CD8-positive, alpha-beta memory T cell (primary cell): ENCODE measurements around the gene PPIL4. TPM values are rescaled to one million over a fixed set of nuclear protein-coding genes. Genes with fewer than 3 reads are reported as not detected.

Experiments used
- CTCF ChIA-PET: fragments of 350-600 bp; sonication (Branson Sonifier 250); formaldehyde crosslinking; loops from one replicate; lab custom pipeline; 2021; ENCODE audit warnings: antibody characterized with exemption; lab: Charles Lee
- POLR2A ChIA-PET: fragments of 350-600 bp; sonication (Branson Sonifier 250); formaldehyde crosslinking; loops from one replicate; lab custom pipeline; 2021; ENCODE audit warnings: antibody characterized with exemption; lab: Charles Lee
- DNase-seq, 5 donors: peaks; one replicate each; pipeline versions ENCODE4 v3.0.0 to v3.0.0-alpha.2; 2020 to 2022; ENCODE audit warnings: mixed read lengths in 1 of 5
- H3K27ac ChIP-seq: one replicate; pipeline ENCODE4 v1.7.0; 2013; ENCODE audit warnings: low read depth, mild to moderate bottlenecking, low read length, moderate library complexity
- H3K27me3 ChIP-seq: 2 replicates; pipeline ENCODE4 v1.7.0; 2013; ENCODE audit warnings: low read length, mild to moderate bottlenecking; ENCODE audit not compliant: insufficient read depth, poor library complexity, severe bottlenecking
- H3K36me3 ChIP-seq: 2 replicates; pipeline ENCODE4 v1.7.0; 2013; ENCODE audit warnings: mild to moderate bottlenecking, low read length, moderate library complexity; ENCODE audit not compliant: insufficient read depth
- H3K4me1 ChIP-seq: 2 replicates; pipeline ENCODE4 v1.7.0; 2013; ENCODE audit warnings: mild to moderate bottlenecking, low read length, moderate library complexity; ENCODE audit not compliant: insufficient read depth
- H3K4me3 ChIP-seq: 2 replicates; pipeline ENCODE4 v1.7.0; 2013; ENCODE audit warnings: mild to moderate bottlenecking, low read length
- H3K9me3 ChIP-seq: 2 replicates; pipeline ENCODE4 v1.7.0; 2013; ENCODE audit warnings: mild to moderate bottlenecking, low read length
- H3K27ac Mint-ChIP-seq, 8 donors: one replicate each; pipeline ENCODE4 v1.8.0; 2020 to 2021; ENCODE audit warnings: mixed read lengths in 8 of 8, mild to moderate bottlenecking in 6 of 8, inconsistent platforms in 3 of 8, moderate library complexity in 3 of 8
- H3K27me3 Mint-ChIP-seq, 2 donors: one replicate each; pipeline ENCODE4 v1.8.0; 2020 to 2021; ENCODE audit warnings: mixed read lengths in 2 of 2, mild to moderate bottlenecking in 1 of 2, moderate library complexity in 1 of 2
- H3K36me3 Mint-ChIP-seq, 3 donors: one replicate each; pipeline ENCODE4 v1.8.0; 2020 to 2021; ENCODE audit warnings: mixed read lengths in 3 of 3, inconsistent platforms in 1 of 3, mild to moderate bottlenecking in 1 of 3
- H3K4me1 Mint-ChIP-seq, 3 donors: one replicate each; pipeline ENCODE4 v1.8.0; 2020 to 2021; ENCODE audit warnings: mixed read lengths in 3 of 3, inconsistent platforms in 1 of 3, mild to moderate bottlenecking in 1 of 3
- H3K4me3 Mint-ChIP-seq, 7 donors: one replicate each; pipeline ENCODE4 v1.8.0; 2020 to 2021; ENCODE audit warnings: mixed read lengths in 7 of 7, mild to moderate bottlenecking in 6 of 7, moderate library complexity in 4 of 7, inconsistent platforms in 2 of 7
- H3K9me3 Mint-ChIP-seq, 5 donors: one replicate each; pipeline ENCODE4 v1.8.0; 2020 to 2022; ENCODE audit warnings: mixed read lengths in 5 of 5, mild to moderate bottlenecking in 3 of 5, moderate library complexity in 2 of 5, inconsistent platforms in 1 of 5
- polyA plus RNA-seq: library from polyadenylated mRNA; unstranded; fragments of 300-500 nt; fragmentation: Illumina TruSeq; gene quantifications from one replicate; pipeline ENCODE4 v1.2.3, GENCODE V29; 2021
- total RNA-seq, 2 experiments: library from RNA; stranded (reverse); gene quantifications; one replicate each; pipeline ENCODE4 v1.2.3, GENCODE V29; 2021

The PPIL4 gene
- total and polyA plus RNA-seq, 3 experiments from 2014 or later: 10.7 to 31.9 (median 29.7) TPM

DNA sequence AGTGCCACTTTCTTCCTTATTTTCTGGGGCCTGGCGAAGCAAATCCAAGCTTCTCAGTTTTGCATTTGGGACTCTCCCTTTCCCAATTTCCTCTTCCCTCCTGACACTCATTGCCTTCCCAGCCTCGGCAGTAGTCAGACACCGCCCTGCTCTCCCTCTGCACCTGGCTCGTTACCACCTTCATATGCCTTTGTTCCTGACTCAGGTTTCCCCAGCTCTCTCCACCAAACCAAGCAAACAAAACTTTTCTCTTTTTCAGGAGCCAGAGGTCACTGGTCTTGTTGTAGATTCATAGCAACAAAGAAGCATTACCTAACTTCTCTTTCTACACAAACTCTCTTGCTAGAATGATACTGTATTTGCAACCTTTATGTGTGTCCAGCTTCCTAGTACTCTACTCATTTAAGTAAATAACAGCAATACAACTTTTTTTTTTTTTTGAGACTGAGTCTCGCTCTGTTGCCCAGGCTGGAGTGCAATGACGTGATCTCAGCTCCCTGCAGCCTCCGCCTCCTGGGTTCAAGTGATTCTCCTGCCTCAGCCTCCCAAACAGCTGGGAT is 52.0 kb downstream of the PPIL4 start:
- ChIA-PET CTCF (interaction anchor here (4.5 kb wide), 1 partner anchor 9 kb away, joined by 44 read pairs; the partner anchor contains the start of gene ZC3H12D), POLR2A (interaction anchor here (1.6 kb wide), 1 partner anchor 9 kb away, joined by 13 read pairs; the partner anchor contains the start of gene ZC3H12D)
- Histone ChIP-seq H3K9me3 (no peaks in the 10 kb centered on the region), H3K4me1 (peaks cover 42% of the 10 kb centered on the region), H3K27me3 (no peaks in the 10 kb centered on the region), H3K27ac (no peak overlapping the region), H3K36me3 (no peaks in the 10 kb centered on the region), H3K4me3 (no peak overlapping the region)
- Mint-ChIP-seq H3K4me1 (peaks cover 21 to 54% (median 54%) of the 10 kb centered on the region in 3 donors), H3K9me3 (no peaks in the 10 kb centered on the region), H3K36me3 (peaks cover 0 to 3% (median 2%) of the 10 kb centered on the region in 3 donors), H3K27ac (peak overlapping the region in 7 of 8 donors; percentile 9 to 96 (median 76)), H3K27me3 (no peaks in the 10 kb centered on the region), H3K4me3 (peak overlapping the region in 2 of 7 donors; percentile 8 to 59)
- no peak for DNase-seq

DNA sequence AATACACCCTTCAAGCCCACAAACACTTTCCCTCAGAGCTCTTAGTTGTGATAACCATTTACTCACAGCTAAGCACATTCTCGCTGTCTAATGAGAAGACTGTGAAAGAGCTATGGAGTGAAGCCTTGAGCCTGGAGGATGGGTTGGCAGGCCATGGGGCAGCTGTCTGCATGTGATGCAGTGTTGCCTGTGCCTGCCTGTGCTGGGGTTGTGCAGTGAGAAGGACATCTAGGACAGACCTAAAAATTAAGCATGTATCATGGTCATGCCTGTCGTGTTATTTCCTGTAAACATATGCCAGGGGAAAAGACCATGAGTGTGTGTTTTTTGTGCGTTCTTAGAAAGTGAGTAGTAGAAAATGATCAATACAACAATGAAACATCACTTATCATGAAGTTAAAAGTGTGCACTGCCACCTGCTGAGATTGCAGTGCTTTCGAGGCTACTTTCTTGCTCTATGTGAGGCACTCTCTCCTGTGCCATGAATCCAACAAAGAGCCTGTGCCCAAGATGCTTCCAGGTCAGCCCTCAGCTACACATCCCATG is 53.0 kb downstream of the PPIL4 start:
- Mint-ChIP-seq H3K4me1 (peaks cover 21 to 53% (median 51%) of the 10 kb centered on the region in 3 donors), H3K4me3 (peak overlapping the region in 1 of 7 donors; percentile 16), H3K36me3 (peaks cover 0 to 2% (median 2%) of the 10 kb centered on the region in 3 donors), H3K27ac (peak overlapping the region in 6 of 8 donors; percentile 9 to 96 (median 77)), H3K27me3 (no peaks in the 10 kb centered on the region), H3K9me3 (no peaks in the 10 kb centered on the region)
- H3K9me3 ChIP-seq: no peaks in the 10 kb centered on the region
- H3K36me3 ChIP-seq: no peaks in the 10 kb centered on the region
- ChIA-PET CTCF (interaction anchor here (4.5 kb wide), 1 partner anchor 8 kb away, joined by 44 read pairs; the partner anchor contains the start of gene ZC3H12D), POLR2A (interaction anchor here (1.6 kb wide), 1 partner anchor 8 kb away, joined by 13 read pairs; the partner anchor contains the start of gene ZC3H12D)
- no peak overlapping the region for H3K27ac ChIP-seq
- peaks cover 42% of the 10 kb centered on the region for H3K4me1 ChIP-seq
- no peak overlapping the region for H3K4me3 ChIP-seq
- H3K27me3 ChIP-seq: no peaks in the 10 kb centered on the region
- DNase-seq: no peak

DNA sequence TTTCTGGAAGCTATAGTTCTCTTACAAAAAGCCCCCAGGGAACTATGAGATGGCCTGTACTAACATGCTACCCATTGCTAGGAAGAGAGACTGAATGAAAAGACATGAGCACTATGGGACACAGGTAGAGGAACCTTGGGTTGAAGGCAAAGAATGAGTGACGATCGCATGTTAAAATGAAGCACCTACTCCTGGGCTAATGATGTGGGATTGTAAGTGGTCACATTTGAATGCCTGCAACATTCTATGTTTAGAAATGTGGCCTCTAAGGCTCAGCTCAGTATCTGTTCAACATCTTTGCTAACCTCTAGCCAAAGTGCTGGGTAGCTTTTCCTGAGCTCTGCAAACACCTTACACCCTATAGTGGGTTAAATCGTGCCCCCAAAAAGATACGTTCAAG is 55.9 kb downstream of the PPIL4 start:
- no peaks in the 10 kb centered on the region for H3K27me3 Mint-ChIP-seq
- CTCF ChIA-PET: no interaction called here
- POLR2A ChIA-PET: interaction anchor here (1.6 kb wide), 1 partner anchor 13 kb away, joined by 4 read pairs; no protein-coding TSS in a partner anchor
- Histone ChIP-seq H3K9me3 (no peaks in the 10 kb centered on the region), H3K27ac (no peak overlapping the region), H3K36me3 (no peaks in the 10 kb centered on the region), H3K4me1 (peaks cover 31% of the 10 kb centered on the region), H3K27me3 (no peaks in the 10 kb centered on the region), H3K4me3 (no peak overlapping the region)
- H3K36me3 Mint-ChIP-seq: peaks cover 0 to 2% (median 0%) of the 10 kb centered on the region in 3 donors
- DNase-seq: no peak
- peak overlapping the region in 1 of 8 donors; percentile 28 for H3K27ac Mint-ChIP-seq
- peaks cover 21 to 34% (median 34%) of the 10 kb centered on the region in 3 donors for H3K4me1 Mint-ChIP-seq
- H3K9me3 Mint-ChIP-seq: no peaks in the 10 kb centered on the region
- peak overlapping the region in 1 of 7 donors; percentile 6 for H3K4me3 Mint-ChIP-seq

DNA sequence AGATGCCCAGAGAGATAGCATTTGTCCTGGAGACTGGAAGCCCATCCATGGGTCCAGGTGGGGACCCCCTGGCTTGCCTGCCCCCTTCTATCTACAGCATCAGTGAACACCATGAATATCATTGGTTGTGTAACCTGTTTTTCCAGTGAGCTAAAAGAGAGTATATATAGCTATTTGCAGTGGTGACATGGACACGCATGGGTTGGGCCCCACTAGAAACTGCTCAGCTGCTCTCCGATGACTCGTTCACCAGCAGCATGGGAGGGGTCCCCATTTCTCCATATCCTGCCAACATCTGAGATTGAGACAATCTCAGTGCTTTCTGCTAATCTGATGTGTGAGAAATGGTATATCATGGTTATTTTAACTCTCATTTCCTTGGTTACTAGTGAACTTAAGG is 57.0 kb downstream of the PPIL4 start:
- H3K36me3 ChIP-seq: no peaks in the 10 kb centered on the region
- H3K4me3 Mint-ChIP-seq: peak overlapping the region in 1 of 7 donors; percentile 7
- DNase-seq: no peak
- H3K4me3 ChIP-seq: no peak overlapping the region
- POLR2A ChIA-PET: interaction anchor here (1.6 kb wide), 1 partner anchor 15 kb away, joined by 4 read pairs; no protein-coding TSS in a partner anchor
- H3K9me3 Mint-ChIP-seq: no peaks in the 10 kb centered on the region
- H3K36me3 Mint-ChIP-seq: peaks cover 0 to 8% (median under 1%) of the 10 kb centered on the region in 3 donors
- peaks cover 23 to 32% (median 23%) of the 10 kb centered on the region in 3 donors for H3K4me1 Mint-ChIP-seq
- H3K27ac ChIP-seq: no peak overlapping the region
- H3K9me3 ChIP-seq: no peaks in the 10 kb centered on the region
- H3K27me3 Mint-ChIP-seq: no peaks in the 10 kb centered on the region
- peak overlapping the region in 2 of 8 donors; percentile 3 to 37 for H3K27ac Mint-ChIP-seq
- no peaks in the 10 kb centered on the region for H3K27me3 ChIP-seq
- peaks cover 20% of the 10 kb centered on the region for H3K4me1 ChIP-seq
- CTCF ChIA-PET: interaction anchor here (1.1 to 2.0 kb wide), 2 partner anchors 28 to 57 kb away, joined by 4 to 6 read pairs; no protein-coding TSS in a partner anchor

DNA sequence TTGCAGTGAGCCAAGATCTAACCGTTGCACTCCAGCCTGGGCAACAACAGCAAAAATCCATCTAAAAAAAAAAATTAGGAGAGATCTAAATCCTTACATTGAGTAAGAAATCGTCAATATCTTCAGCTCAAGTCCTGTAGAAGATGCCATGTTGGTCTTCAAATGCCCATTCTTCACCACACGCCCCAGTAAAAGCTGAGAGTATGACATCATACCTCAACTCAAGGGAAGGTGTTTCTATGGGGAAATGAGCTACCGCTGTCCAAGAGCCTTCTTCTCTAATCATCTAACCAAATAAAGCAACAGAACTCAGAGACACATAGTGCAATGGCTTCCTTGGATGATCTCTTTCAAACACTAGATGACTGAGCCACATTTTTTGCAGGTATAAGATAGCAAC is 58.5 kb downstream of the PPIL4 start:
- Mint-ChIP-seq H3K4me3 (no peak overlapping the region), H3K9me3 (no peaks in the 10 kb centered on the region), H3K27me3 (no peaks in the 10 kb centered on the region), H3K4me1 (peaks cover 13 to 33% (median 24%) of the 10 kb centered on the region in 3 donors), H3K27ac (peak overlapping the region in 5 of 8 donors; percentile 23 to 64 (median 43)), H3K36me3 (peaks cover 0 to 22% (median 0%) of the 10 kb centered on the region in 3 donors)
- POLR2A ChIA-PET: interaction anchor here (0.8 to 2.0 kb wide), 3 partner anchors 21 to 58 kb away, joined by 3 to 5 read pairs (median 5); partner anchors contain the start of gene PPIL4
- Histone ChIP-seq H3K9me3 (no peaks in the 10 kb centered on the region), H3K27ac (no peak overlapping the region), H3K4me1 (peaks cover 18% of the 10 kb centered on the region), H3K27me3 (no peaks in the 10 kb centered on the region), H3K36me3 (no peaks in the 10 kb centered on the region), H3K4me3 (no peak overlapping the region)
- CTCF ChIA-PET: interaction anchor here (1.1 kb wide), 1 partner anchor 58 kb away, joined by 3 read pairs; the partner anchor contains the start of gene PPIL4
- no peak for DNase-seq

DNA sequence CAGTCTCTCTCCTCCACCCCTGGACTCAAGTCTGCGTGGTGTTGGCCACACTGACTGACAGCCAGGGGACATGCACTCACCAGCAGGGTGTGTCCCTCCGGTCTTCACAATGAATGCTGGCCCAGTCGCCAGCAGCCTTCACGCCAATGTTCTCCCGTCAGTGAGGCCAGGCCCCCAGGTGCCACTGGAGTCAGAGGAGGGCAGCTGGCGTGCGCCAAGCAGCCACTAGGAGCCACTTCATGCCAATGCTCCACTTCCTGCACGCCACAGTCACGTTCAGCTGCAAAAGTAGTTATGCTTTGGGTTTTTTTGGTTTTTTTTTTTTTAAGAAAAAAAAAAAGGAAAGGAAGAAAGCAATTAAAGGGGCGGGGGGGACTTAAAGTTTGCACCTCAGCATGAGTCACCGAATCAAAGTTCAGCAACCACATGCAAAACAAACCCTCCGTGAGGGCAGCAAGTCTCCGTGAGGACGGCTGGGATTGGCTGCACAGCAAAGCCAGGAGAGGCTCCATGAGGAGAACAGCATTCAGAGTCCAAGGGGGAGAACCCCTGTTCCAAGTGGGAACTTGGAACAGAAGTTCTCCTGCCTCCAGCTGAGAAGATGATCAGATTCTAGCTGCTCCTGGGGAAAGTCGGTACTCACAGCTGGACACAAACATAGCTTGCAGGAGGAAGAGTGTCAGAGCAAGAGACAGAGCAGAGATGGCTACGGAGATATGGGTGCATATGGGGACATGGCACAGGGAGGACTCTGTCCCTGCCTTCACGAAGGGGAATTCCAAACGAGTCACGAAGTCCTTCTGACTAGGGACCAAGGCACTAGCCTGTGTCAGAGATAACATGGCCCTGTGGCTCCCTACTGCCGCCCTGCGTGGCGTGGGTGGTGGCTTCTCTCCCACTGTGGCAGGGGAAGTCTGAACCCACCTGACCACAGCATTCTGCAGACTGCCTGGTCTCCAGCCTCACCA is 60.8 kb downstream of the PPIL4 start, which contains the start of gene ZC3H12D:
TSS of gene ZC3H12D (minus strand) at position 282 of the 968 bp plus-strand sequence. CDS start 10,471 bp downstream, outside the sequence.
- DNase-seq: peak; percentile 68 to 93 (median 81)
- Mint-ChIP-seq H3K4me3 (peak within 1 kb of the TSS; percentile 88 to 99 (median 95)), H3K9me3 (no peaks in the 10 kb centered on the region), H3K27ac (peak within 1 kb of the TSS; percentile 98 to 100 (median 99)), H3K4me1 (peaks cover 35 to 56% (median 42%) of the 10 kb centered on the region in 3 donors), H3K27me3 (no peaks in the 10 kb centered on the region), H3K36me3 (peaks cover 0 to 44% (median 2%) of the 10 kb centered on the region in 3 donors)
- POLR2A ChIA-PET: interaction anchor here (0.6 to 2.8 kb wide), 17 partner anchors 8 to 837 kb away, joined by 3 to 39 read pairs (median 6); partner anchors contain the start of gene PPIL4
- Histone ChIP-seq H3K27ac (peak within 1 kb of the TSS; percentile 73), H3K9me3 (no peaks in the 10 kb centered on the region), H3K36me3 (no peaks in the 10 kb centered on the region), H3K27me3 (no peaks in the 10 kb centered on the region), H3K4me1 (peaks cover 34% of the 10 kb centered on the region), H3K4me3 (peak within 1 kb of the TSS; percentile 68)
- CTCF ChIA-PET: interaction anchor here (0.7 to 4.0 kb wide), 16 partner anchors 10 to 403 kb away, joined by 3 to 44 read pairs (median 4); no protein-coding TSS in a partner anchor
